GM19043 (cell line): ENCODE data around the gene XAGE3.
"Not testable (repeated sequence)": the region's sequence is repeated elsewhere in the genome, so short reads cannot be mapped to it uniquely, and the experiment has no call there.

Experiments used
- ATAC-seq: cut with Tn5 transposase; IDR thresholded peaks from one replicate; pipeline ENCODE4 v1.9.1; 2021; ENCODE audit warnings: low read depth; ENCODE audit not compliant: unreplicated experiment

Gene XAGE3

DNA sequence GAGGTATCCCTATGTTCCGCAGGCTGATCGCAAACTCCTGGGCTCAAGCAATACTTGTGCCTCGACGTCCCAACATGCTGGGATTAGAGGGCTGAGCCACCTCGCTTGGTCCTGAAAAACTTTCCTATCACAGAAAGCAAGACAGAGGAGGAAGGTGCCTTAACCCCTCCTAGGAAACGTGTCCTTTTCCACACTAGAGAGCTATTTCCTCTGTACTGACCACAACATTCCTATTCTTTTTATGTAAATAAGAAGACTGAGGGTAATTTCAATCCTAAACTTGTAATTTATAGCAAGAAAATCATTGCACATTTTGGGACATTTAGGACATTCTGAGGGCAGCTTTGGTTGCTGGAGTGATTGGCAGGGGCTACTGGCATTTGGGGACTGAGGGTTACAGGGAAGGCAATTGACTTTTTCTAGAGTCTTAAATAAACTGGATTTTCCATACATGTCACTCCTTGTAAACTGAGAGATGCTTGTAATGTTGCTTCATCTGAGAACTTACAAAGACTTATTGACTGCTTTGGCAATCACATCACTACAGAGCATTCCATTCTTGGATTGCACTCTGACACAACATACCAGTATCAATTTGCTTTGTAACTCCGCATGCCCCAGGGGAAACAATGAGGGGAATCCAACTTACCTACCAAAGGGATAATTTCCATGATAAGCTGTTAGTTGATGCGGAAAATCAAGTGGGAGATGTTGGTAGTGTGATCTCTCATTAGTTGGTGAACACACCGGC is 15.6 kb downstream of the XAGE3 start:
- no peak for ATAC-seq

DNA sequence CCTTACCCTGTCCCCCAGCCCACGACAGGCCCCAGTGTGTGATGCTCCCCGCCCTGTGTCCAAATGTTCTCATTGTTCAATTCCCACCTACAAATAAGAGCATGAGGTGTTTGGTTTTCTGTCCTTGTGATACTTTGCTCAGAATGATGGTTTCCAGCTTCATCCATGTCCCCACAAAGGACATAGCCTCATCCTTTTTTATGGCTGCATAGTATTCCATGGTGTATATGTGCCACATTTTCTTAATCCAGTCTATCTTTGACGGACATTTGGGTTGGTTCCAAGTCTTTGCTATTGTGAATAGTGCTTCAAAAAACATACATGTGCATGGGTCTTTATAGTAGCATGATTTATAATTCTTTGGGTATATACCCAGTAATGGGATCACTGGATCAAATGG is 24.3 kb downstream of the XAGE3 start:
- not testable (repeated sequence) for ATAC-seq

DNA sequence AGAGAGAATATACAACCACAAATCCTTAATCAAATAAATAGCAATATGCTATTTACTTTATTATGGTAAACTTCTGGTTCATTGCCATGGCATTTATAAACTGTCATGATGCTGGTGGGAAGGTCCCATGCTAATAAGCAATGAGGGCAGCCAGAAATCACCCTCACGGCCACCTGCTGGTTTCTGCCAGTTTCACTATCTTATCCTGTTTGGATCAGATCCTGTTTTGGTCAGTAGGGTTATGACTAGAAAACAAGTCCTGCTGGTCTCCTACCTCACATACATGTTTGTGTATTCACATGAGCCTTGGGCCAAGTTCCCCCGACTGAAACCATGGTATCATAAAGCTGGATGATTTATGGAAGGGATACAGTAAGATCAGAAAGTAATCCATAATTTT is 28.7 kb downstream of the XAGE3 start:
- ATAC-seq, result no peak

DNA sequence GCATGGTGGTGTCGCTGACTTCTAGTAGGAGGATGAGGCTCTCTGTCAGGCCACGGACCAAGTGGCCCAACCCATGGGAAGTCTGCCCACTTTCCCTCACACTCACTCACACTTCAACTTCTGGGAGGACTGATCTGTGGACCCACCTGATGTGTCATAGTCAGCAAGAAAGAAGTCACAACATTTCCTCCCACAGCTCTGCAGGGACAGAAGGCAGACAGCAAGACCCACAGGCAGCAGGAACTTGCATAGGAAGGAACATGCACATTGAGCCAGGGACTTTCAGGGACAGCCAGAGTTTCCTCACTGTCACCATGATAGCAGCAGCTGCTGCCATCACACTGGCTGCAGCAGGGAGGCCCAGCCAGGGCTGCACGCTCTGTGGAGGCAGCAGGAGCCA is 37.3 kb downstream of the XAGE3 start:
- no peak for ATAC-seq

DNA sequence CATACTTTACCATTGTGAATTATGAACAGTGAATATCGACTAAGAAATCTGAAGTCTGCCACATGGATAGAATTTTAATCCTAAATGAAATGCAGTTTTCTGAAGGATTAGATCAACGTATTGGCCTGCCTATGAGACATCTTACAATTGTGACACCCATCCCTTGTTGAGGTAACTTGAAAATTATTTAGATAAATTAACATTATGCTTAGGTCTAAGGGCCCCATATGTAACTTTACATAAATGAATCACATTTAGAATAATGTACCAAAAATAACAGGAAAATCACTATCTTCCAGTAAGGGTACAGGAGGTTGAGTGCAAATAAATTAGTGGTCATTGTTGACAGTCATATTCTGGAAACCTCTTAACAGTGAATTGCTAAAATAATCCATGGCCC is 43.3 kb downstream of the XAGE3 start:
- no peak for ATAC-seq

DNA sequence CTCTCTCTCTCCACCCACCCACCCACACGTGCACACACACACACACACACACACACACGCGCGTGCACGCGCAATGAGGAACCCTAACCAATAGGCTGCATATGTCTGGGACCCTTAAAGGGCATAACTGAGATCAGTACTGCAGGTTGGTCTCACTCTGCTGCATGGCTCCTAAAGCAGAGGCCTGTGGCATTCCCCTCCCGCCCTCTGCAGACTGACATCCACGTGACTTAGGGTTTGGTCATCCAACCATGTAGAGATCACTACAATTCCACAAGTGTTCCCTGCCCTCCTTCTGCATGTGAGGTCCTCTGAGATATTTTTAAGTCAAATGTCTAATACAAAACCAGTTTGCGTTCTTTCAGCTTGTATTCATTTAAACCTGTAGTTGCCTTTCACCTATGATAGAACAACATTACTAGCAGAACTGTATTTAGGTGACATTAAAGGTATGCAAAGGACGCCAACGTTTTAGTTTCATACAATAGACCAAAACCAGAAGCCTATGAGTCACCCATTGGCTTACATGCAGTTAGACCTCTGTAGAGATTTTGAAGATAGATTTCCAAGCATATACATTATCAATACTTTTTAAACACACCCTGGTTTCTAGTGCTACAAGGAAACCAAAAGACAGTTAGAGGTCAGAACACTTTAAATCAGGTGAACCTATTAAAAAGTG is 46.7 kb downstream of the XAGE3 start:
- ATAC-seq, result no peak

DNA sequence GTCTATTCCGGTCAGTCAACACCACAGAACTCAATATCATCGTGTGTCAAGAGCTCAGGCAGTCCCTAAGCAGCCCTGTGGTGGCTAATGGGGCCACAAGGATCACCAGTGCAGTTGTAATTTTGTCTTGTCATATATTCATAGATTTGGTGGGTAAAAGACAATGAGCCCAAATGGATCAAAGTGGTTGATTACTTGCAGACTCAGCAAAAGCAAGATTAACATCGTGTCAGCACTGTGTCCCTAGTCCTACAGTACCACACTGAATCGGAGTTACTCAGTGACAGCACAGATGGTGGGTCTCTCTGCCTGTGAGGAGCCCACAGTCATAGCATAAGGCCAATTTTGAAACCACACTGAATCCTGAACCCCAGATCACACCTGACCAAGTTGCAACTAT is 48.1 kb downstream of the XAGE3 start:
- ATAC-seq, result no peak
